WTC11 (cell line): ENCODE results near the gene LAGE3. TPM values are rescaled to one million over a fixed set of nuclear protein-coding genes. Genes with fewer than 3 reads are reported as not detected.
A peak's percentile ranks its signal among the peaks of the same experiment; 100 is the strongest.

Experiments used
- ATAC-seq: fragments of 200-7000 bp; cut with Tn5 transposase; 2 replicates; pipeline ENCODE4 v1.10.0; 2021; ENCODE audit warnings: mild to moderate bottlenecking, moderate library complexity
- CTCF ChIA-PET: fragments of 300-600 bp; sonication (Branson Sonifier 250); formaldehyde crosslinking; loops from one replicate; lab custom pipeline; 2021; ENCODE audit warnings: antibody characterized with exemption; lab: Charles Lee
- POLR2A ChIA-PET: fragments of 350-600 bp; sonication (Branson Sonifier 250); formaldehyde crosslinking; loops from one replicate; lab custom pipeline; 2021; ENCODE audit warnings: antibody characterized with exemption; lab: Charles Lee
- DNase-seq: peaks from one replicate; pipeline ENCODE4 v3.0.0; 2021; ENCODE audit warnings: low spot score
- H3K27ac Mint-ChIP-seq: 2 replicates; pipeline ENCODE4 v1.8.0; 2021; ENCODE audit warnings: mixed read lengths
- H3K27me3 Mint-ChIP-seq: 2 replicates; pipeline ENCODE4 v1.8.0; 2021; ENCODE audit warnings: low read depth, mild to moderate bottlenecking, moderate library complexity, mixed read lengths
- H3K36me3 Mint-ChIP-seq: 2 replicates; pipeline ENCODE4 v1.8.0; 2021; ENCODE audit warnings: mixed read lengths
- H3K4me1 Mint-ChIP-seq: 2 replicates; pipeline ENCODE4 v1.8.0; 2022; ENCODE audit warnings: mixed read lengths
- H3K4me3 Mint-ChIP-seq: 2 replicates; pipeline ENCODE4 v1.8.0; 2021; ENCODE audit warnings: mild to moderate bottlenecking, moderate library complexity, mixed read lengths
- H3K9me3 Mint-ChIP-seq: 2 replicates; pipeline ENCODE4 v1.8.0; 2021; ENCODE audit warnings: mixed read lengths
- AFF4 ChIP-seq: sonication (generic); formaldehyde crosslinking; IDR thresholded peaks from 2 replicates; pipeline ENCODE4 v1.8.1; 2023; ENCODE audit warnings: mild to moderate bottlenecking, missing genetic modification reagents, borderline replicate concordance
- ATF6 ChIP-seq: sonication (generic); formaldehyde crosslinking; IDR thresholded peaks from 2 replicates; pipeline ENCODE4 v1.8.1; 2023; ENCODE audit warnings: mild to moderate bottlenecking, missing genetic modification reagents
- CDX4 ChIP-seq: fragments of 250-450 bp; sonication (Bioruptor Pico); IDR thresholded peaks from 2 replicates; pipeline ENCODE4 v1.9.0; 2021; ENCODE audit warnings: moderate library complexity, mild to moderate bottlenecking, inconsistent platforms, borderline replicate concordance
- CREB1 ChIP-seq: sonication (generic); formaldehyde crosslinking; IDR thresholded peaks from 2 replicates; pipeline ENCODE4 v1.8.0; 2023; ENCODE audit warnings: mild to moderate bottlenecking, missing genetic modification reagents
- CREM ChIP-seq: sonication (generic); formaldehyde crosslinking; IDR thresholded peaks from 2 replicates; pipeline ENCODE4 v1.8.1; 2022; ENCODE audit warnings: mild to moderate bottlenecking, missing genetic modification reagents, moderate library complexity
- ERG ChIP-seq: fragments of 250-450 bp; sonication (Bioruptor Pico); IDR thresholded peaks from 2 replicates; pipeline ENCODE4 v1.8.0; 2021; ENCODE audit warnings: mild to moderate bottlenecking
- FOXP1 ChIP-seq: sonication (generic); formaldehyde crosslinking; IDR thresholded peaks from 2 replicates; pipeline ENCODE4 v1.8.0; 2022; ENCODE audit warnings: missing genetic modification reagents, mild to moderate bottlenecking, moderate library complexity, borderline replicate concordance
- MXD4 ChIP-seq: fragments of 250-450 bp; sonication (Bioruptor Pico); IDR thresholded peaks from 2 replicates; pipeline ENCODE4 v1.8.0; 2021; ENCODE audit warnings: mild to moderate bottlenecking, moderate library complexity, borderline replicate concordance
- OVOL2 ChIP-seq: fragments of 250-450 bp; sonication (Bioruptor Pico); IDR thresholded peaks from 2 replicates; pipeline ENCODE4 v1.9.0; 2021; ENCODE audit warnings: mild to moderate bottlenecking, borderline replicate concordance
- SMAD3 ChIP-seq: sonication (generic); formaldehyde crosslinking; IDR thresholded peaks from 2 replicates; pipeline ENCODE4 v1.8.0; 2022; ENCODE audit warnings: missing genetic modification reagents, mild to moderate bottlenecking, borderline replicate concordance
- TCF7 ChIP-seq: sonication (generic); formaldehyde crosslinking; IDR thresholded peaks from 2 replicates; pipeline ENCODE4 v1.8.0; 2022; ENCODE audit warnings: mild to moderate bottlenecking, low read depth, missing genetic modification reagents, moderate library complexity
- TEAD4 ChIP-seq: sonication (generic); formaldehyde crosslinking; IDR thresholded peaks from 2 replicates; pipeline ENCODE4 v1.8.0; 2022; ENCODE audit warnings: mild to moderate bottlenecking, missing genetic modification reagents
- TP53 ChIP-seq: sonication (generic); formaldehyde crosslinking; IDR thresholded peaks from 2 replicates; pipeline ENCODE4 v1.8.1; 2023; ENCODE audit warnings: mild to moderate bottlenecking, missing genetic modification reagents
- ZNF317 ChIP-seq: sonication (generic); formaldehyde crosslinking; IDR thresholded peaks from 2 replicates; pipeline ENCODE4 v1.8.1; 2023; ENCODE audit warnings: low read depth, mild to moderate bottlenecking, moderate library complexity, missing genetic modification reagents, borderline replicate concordance
- ZNF423 ChIP-seq: fragments of 250-450 bp; sonication (Bioruptor Pico); IDR thresholded peaks from 2 replicates; pipeline ENCODE4 v2.1.2; 2022; ENCODE audit warnings: mild to moderate bottlenecking, moderate library complexity
- ZNF671 ChIP-seq: fragments of 250-450 bp; sonication (Bioruptor Pico); IDR thresholded peaks from 2 replicates; pipeline ENCODE4 v1.8.0; 2021; ENCODE audit warnings: mild to moderate bottlenecking
- ZSCAN18 ChIP-seq: fragments of 250-450 bp; sonication (Bioruptor Pico); IDR thresholded peaks from 2 replicates; pipeline ENCODE4 v2.1.2; 2022; ENCODE audit warnings: mild to moderate bottlenecking, moderate library complexity
- total RNA-seq: library from RNA; stranded (reverse); gene quantifications from 3 replicates; pipeline ENCODE4 v1.2.3, GENCODE V29; 2021

LAGE3 gene
- total RNA-seq, 1 experiment from 2014 or later = 46.1 TPM

- TF ChIP-seq AFF4 (CRISPR knock-in tag) = no peak
- TF ChIP-seq, all 79 proteins: peak for 0
These were observed 9.4 kb upstream of the LAGE3 start (continued) for GRCh38 chrX:154488336-154489075.

GRCh38 chrX:154487518-154488290 is 8.6 kb upstream of the LAGE3 start:
- peak overlapping the region; percentile 69 for H3K4me3 Mint-ChIP-seq
- no peak for DNase-seq
- ChIA-PET POLR2A (interaction anchor here (2.4 kb wide), 1 partner anchor 29 kb away, joined by 8 read pairs; no protein-coding TSS in a partner anchor), CTCF (interaction anchor here (1.2 to 1.4 kb wide), 2 partner anchors 40 to 114 kb away, joined by 4 to 7 read pairs; no protein-coding TSS in a partner anchor)
- H3K9me3 Mint-ChIP-seq = no peaks in the 10 kb centered on the region
- peaks cover 4% of the 10 kb centered on the region; the same call in 1 of the 2 replicates for H3K4me1 Mint-ChIP-seq
- H3K36me3 Mint-ChIP-seq = no peaks in the 10 kb centered on the region; the same call in 1 of the 2 replicates
- no peak overlapping the region for H3K27ac Mint-ChIP-seq
- H3K27me3 Mint-ChIP-seq = peaks cover 1% of the 10 kb centered on the region; the same call in 1 of the 2 replicates
- no peak for TF ChIP-seq CDX4 (CRISPR knock-in tag)
- no peak for TF ChIP-seq ATF6
- no peak for TF ChIP-seq TCF7 (CRISPR knock-in tag)
- TF ChIP-seq SMAD3 (CRISPR knock-in tag) = no peak
- no peak for TF ChIP-seq ZSCAN18 (CRISPR knock-in tag)
- no peak for TF ChIP-seq ZNF423 (CRISPR knock-in tag)
- no peak for TF ChIP-seq TEAD4 (CRISPR knock-in tag)
- no peak for TF ChIP-seq TP53 (CRISPR knock-in tag)
- TF ChIP-seq MXD4 (CRISPR knock-in tag) = no peak
- no peak for TF ChIP-seq OVOL2
- TF ChIP-seq ZNF317 (CRISPR knock-in tag) = no peak
- no peak for TF ChIP-seq FOXP1 (CRISPR knock-in tag)
- TF ChIP-seq ZNF671 (CRISPR knock-in tag) = no peak
- no peak for TF ChIP-seq CREM (CRISPR knock-in tag)
- TF ChIP-seq CREB1 (CRISPR knock-in tag) = no peak
- TF ChIP-seq ERG (CRISPR knock-in tag) = no peak
- no peak for ATAC-seq
